Glutamatergic neuron (in vitro differentiated cells): ENCODE measurements around the gene UGT1A1. TPM values are rescaled to one million over a fixed set of nuclear protein-coding genes. Genes with fewer than 3 reads are reported as not detected.

Source experiments
- DNase-seq: peaks from one replicate; pipeline ENCODE4 v3.0.0; 2022
- H3K27ac Mint-ChIP-seq: one replicate; pipeline ENCODE4 v1.8.0; 2020; ENCODE audit warnings: mild to moderate bottlenecking, mixed read lengths, inconsistent platforms; ENCODE audit not compliant: unreplicated experiment
- H3K27me3 Mint-ChIP-seq: one replicate; pipeline ENCODE4 v1.8.0; 2020; ENCODE audit warnings: mild to moderate bottlenecking, moderate library complexity, mixed read lengths, inconsistent platforms; ENCODE audit not compliant: unreplicated experiment
- H3K36me3 Mint-ChIP-seq: one replicate; pipeline ENCODE4 v1.8.0; 2020; ENCODE audit warnings: mild to moderate bottlenecking, mixed read lengths, inconsistent platforms; ENCODE audit not compliant: unreplicated experiment
- H3K4me1 Mint-ChIP-seq: one replicate; pipeline ENCODE4 v1.8.0; 2020; ENCODE audit warnings: mild to moderate bottlenecking, low read depth, mixed read lengths, inconsistent platforms; ENCODE audit not compliant: unreplicated experiment
- H3K4me3 Mint-ChIP-seq: one replicate; pipeline ENCODE4 v1.8.0; 2020; ENCODE audit warnings: mild to moderate bottlenecking, mixed read lengths, inconsistent platforms; ENCODE audit not compliant: unreplicated experiment
- H3K9me3 Mint-ChIP-seq: one replicate; pipeline ENCODE4 v1.8.0; 2020; ENCODE audit warnings: mild to moderate bottlenecking, moderate library complexity, mixed read lengths, inconsistent platforms; ENCODE audit not compliant: unreplicated experiment
- total RNA-seq: library from RNA; stranded (reverse); fragmentation: NEBNext Ultra II Directional; extraction: Animal tissue kit (Norgen Biotek cat#: 25700); gene quantifications from one replicate; pipeline ENCODE4 v1.2.1, GENCODE V29; 2021; ENCODE audit not compliant: unreplicated experiment
- TF ChIP-seq, protein P1 (sequence below): fragments of 200-600 bp; sonication (generic); IDR thresholded peaks from one replicate; pipeline ENCODE4 v1.5.0; 2021; ENCODE audit not compliant: partially characterized antibody, unreplicated experiment

The UGT1A1 gene
- total RNA-seq, 1 donor from 2014 or later = not detected

DNA sequence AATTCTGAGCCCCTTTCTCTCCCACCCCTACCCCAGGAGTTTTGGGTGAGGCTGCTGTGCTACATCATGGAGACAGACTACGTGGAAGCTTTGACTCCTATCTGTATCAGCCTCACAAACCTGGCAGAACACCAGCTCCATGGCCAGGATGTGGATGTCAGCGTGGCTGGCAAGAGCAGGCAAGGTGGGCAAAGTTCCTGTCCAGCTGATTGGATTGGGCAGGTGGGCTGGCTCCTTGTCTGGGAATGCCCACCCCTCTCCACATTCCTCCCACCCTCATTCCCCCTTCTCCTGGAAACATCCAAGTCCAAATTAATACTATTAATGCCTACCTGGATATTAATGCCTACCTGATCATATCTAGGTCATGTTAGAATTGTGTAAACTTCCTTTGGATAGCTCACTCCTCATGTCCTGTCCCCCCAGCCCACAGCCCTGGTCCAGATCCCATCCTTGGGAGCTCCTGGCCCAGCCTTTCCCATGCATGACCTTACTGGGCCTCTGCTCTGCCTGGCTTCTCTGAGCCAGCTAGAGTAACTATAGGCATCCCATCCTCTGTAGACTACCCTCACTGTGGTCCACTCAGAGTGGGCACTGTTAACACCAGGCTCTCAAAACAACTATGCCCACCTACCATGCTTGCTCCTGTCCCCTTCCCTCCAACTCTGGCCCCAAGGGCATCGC is 42.2 kb downstream of the UGT1A1 start:
- TF ChIP-seq, protein P1, sequence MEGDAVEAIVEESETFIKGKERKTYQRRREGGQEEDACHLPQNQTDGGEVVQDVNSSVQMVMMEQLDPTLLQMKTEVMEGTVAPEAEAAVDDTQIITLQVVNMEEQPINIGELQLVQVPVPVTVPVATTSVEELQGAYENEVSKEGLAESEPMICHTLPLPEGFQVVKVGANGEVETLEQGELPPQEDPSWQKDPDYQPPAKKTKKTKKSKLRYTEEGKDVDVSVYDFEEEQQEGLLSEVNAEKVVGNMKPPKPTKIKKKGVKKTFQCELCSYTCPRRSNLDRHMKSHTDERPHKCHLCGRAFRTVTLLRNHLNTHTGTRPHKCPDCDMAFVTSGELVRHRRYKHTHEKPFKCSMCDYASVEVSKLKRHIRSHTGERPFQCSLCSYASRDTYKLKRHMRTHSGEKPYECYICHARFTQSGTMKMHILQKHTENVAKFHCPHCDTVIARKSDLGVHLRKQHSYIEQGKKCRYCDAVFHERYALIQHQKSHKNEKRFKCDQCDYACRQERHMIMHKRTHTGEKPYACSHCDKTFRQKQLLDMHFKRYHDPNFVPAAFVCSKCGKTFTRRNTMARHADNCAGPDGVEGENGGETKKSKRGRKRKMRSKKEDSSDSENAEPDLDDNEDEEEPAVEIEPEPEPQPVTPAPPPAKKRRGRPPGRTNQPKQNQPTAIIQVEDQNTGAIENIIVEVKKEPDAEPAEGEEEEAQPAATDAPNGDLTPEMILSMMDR = no peak
- peaks cover 3% of the 10 kb centered on the region for H3K4me1 Mint-ChIP-seq
- no peak overlapping the region for H3K27ac Mint-ChIP-seq
- no peak for DNase-seq
- peaks cover 4% of the 10 kb centered on the region for H3K9me3 Mint-ChIP-seq
- H3K4me3 Mint-ChIP-seq = no peak overlapping the region
- H3K27me3 Mint-ChIP-seq = peaks cover 4% of the 10 kb centered on the region
- H3K36me3 Mint-ChIP-seq = no peaks in the 10 kb centered on the region

DNA sequence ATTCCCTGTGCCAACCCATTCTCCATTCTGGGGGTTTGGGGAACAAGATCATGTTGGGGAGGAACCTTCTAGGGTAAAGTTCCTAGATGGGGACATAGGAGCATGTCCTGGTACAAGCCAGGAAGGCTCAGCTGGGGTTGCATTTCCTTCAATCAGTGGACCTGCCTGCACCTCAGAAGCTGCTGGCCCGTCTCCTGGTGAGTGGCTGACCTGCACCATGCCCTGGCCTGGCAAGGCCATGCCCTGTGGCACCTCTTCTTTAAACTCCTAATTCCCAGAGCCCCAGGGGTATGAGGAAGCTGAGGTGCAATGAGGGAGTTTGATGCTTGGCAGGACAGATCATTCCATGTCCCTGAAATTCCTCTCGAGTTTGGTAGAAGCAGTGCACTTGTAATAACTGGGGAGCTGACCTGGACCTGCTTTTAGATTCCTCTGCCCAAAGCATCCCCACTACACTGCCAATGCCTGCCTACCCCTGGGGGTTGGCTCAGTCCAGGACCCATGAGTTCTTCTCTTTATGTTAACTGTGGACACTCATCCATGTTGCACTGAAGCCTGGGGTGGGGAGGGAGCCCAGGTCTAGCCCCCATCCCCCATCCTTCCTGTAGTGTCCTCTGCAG is 43.3 kb downstream of the UGT1A1 start:
- Mint-ChIP-seq H3K27ac (no peak overlapping the region), H3K27me3 (peaks cover 4% of the 10 kb centered on the region), H3K36me3 (no peaks in the 10 kb centered on the region), H3K9me3 (peaks cover 2% of the 10 kb centered on the region), H3K4me1 (peaks cover 3% of the 10 kb centered on the region), H3K4me3 (no peak overlapping the region)
- TF ChIP-seq, protein P1 = no peak
- no peak for DNase-seq

DNA sequence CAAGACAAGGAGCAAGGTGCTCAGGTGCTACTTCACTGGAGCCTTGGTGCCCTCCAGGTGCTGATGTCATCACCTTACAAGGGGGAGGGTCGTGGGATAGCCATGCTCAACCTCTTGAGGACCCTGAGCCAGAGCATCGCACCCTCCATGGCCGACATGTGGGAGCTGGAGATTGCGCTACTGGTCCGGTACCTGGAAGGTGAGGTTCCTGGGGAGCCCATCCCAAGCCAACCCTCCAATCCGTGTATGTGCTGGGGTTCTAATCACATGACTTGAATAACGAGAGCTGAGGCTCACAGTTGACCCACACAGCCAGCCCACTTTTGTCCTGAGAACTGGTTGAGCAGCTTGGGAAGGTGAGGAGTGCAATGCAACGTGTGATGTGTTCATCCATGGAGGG is 43.9 kb downstream of the UGT1A1 start:
- Mint-ChIP-seq H3K4me3 (no peak overlapping the region), H3K27ac (no peak overlapping the region), H3K27me3 (peaks cover 4% of the 10 kb centered on the region), H3K4me1 (peaks cover 2% of the 10 kb centered on the region), H3K9me3 (peaks cover 2% of the 10 kb centered on the region), H3K36me3 (no peaks in the 10 kb centered on the region)
- TF ChIP-seq, protein P1 = no peak
- no peak for DNase-seq

DNA sequence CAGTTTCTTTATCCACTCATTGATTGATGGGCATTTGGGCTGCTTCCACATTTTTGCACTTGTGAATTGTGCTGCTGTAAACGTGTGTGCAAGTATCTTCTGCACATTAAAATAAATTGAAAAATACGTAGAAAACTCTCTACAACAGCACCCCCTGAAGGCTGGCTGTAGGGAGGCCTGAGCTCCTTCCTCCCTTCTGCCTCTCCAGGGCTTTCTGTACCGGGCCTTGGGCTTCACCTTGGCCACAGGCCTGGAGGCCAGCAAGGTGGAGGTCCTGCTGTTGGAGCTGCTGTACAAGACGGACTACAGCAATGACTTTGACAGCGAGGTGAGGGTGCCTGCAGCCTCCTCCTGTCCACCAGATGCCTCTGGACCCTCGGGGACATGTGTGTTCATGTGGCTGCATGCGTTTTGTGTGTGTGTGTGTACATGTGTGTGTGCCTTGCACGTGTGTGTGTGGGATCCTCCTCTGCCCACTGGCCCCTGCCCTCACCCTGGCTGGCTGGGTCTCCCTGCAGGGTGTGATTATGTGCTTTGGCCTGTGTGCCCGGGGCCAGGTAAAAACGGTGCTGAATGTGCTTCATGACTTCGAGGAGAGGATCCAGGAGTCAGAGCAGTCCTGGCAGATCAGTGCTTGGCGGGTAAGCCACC is 47.3 kb downstream of the UGT1A1 start:
- TF ChIP-seq, protein P1 = no peak
- Mint-ChIP-seq H3K4me1 (no peaks in the 10 kb centered on the region), H3K27me3 (peaks cover 4% of the 10 kb centered on the region), H3K4me3 (no peak overlapping the region), H3K9me3 (peaks cover 5% of the 10 kb centered on the region), H3K27ac (no peak overlapping the region), H3K36me3 (no peaks in the 10 kb centered on the region)
- no peak for DNase-seq
